CD4-positive, alpha-beta T cell treated with Interleukin-4 for 4 hours (primary cell): ENCODE measurements around the gene VSTM4.

Experiments used
- DNase-seq: peaks from one replicate; pipeline ENCODE4 v3.0.0-alpha.2; 2020

VSTM4 gene, protein sequence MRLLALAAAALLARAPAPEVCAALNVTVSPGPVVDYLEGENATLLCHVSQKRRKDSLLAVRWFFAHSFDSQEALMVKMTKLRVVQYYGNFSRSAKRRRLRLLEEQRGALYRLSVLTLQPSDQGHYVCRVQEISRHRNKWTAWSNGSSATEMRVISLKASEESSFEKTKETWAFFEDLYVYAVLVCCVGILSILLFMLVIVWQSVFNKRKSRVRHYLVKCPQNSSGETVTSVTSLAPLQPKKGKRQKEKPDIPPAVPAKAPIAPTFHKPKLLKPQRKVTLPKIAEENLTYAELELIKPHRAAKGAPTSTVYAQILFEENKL

DNA sequence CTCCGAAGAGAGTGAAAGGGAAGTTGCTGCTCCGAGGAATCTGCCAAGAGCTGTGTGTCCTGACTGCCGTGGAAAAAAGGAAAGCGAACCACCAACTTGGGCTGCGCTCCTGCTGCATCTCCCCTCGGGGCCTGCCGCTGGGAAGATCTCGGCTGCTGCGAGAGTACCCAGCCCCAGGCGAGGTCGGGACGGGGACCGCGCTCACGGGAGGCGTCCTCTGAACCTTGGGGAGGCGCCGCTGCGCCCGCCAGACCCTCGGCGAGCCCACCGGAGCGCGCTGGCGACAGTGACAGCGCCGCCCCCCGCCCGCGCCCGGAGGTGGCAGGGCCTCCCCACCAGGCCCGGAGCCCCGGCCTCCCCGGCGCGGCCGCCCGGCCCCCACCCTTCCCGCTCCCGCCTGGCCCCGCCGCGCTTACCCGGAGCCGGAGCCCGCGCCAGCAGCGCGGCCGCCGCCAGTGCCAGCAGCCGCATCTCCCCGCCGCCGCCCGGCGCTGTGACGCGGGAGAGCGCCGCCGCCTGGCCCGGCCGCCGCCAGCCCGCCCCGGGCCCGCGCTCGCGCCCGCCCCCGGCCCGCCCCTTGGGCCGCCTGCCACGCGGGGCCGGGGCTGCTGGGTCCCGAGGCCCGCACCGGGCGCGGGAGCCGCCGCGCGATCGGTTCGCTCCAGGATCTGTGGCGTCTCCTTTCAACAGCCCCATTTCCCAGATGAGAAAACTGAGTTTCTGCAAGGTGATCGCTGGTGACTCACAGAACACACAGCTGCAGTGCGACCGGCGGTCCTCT lies at the start of gene VSTM4:
Gene VSTM4, minus strand, starts transcription at position 508 of the 781 bp plus-strand sequence. Its CDS starts 37 bp downstream, at position 471.
- no peak for DNase-seq

DNA sequence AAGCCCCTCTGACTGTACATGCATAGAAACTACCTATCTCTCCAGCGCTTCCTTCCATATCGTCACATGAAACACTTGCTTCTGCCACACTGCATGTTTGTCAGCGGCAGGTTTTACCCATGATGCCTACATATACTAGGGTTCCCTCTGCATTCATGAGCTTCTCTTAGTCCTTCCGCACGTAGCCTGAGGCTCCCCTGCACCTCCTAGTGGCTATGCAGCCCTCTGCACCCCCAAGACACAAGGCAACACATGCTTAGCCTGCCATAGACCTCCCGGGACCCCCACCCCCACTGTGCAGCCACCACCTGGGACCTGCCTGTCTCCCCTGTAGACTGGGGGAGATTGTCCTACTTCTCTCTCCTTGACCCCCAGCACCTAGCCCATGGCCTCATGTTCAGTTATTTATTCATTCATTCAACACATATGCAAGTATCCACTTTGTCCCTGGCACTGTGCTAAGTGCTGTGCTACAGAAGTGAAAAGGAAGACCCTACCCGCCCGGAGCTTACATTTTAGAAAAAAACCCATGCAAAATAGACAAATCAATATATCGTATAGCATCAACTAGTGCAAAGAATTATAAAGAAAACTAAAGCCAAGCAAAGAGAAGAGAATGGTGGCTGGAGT lies 49.4 kb upstream of the VSTM4 start:
- DNase-seq, result no peak

DNA sequence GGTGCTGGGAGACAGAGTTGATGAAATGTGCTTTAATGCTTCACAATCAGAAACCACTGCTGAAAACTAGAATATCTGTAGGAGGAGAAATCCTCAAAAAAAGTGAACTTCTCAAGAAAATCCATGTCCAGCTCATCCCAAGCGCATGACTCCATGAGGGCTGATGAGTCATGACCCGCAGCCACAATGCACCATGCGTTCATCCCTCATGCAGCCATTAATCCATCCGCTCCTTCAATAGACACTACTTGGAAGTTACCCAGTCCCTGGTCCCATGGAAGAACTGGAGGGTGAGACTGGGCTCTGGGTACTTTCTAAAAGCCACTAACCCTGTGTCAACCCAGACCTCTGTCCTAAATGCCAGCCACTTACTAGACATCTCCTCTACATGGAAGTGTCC lies 48.4 kb upstream of the VSTM4 start:
- no peak for DNase-seq

DNA sequence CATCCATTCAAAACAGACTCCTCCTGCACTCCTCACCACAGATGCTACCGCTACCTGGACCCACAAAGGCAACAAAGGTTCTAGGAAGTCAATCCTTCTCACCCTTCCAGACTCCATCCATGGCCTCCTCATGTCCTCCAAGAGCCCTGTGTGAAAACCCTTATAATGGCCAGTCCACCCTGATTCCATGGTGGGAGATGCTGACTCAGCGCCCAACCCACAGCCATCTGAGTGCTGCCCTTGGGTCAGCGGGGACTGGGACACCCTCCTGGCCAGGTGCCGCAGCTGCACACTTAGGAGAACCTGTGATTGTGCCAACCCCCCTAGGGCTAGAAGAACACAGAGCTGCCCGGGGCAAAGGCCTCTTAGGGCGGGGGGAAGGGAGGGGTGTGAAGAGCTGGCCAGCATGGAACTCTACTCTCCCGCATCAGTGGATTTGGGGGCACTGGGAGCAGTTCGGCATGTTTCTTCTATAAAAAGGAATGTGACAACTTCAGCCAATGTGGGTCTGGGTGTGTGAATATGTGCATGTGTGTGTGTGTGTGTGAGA lies 47.5 kb upstream of the VSTM4 start:
- no peak for DNase-seq

DNA sequence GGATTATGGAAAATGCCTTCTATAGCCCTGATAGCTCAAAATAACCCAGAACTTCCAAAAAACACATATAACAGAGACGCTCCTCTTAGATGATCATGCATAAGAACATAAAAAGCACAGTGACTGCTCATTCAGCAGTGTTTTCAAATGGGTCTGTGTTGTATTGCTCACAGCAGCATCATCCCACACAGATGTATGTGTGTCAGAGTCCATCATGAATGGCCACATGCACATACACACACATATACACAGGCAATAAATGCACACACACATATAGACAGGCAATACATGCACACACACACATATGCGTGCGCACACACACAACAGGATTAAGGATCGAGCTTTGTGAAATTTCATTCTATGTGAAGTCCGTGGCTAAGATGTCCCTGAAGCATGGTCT lies 46.7 kb upstream of the VSTM4 start:
- DNase-seq, result no peak

DNA sequence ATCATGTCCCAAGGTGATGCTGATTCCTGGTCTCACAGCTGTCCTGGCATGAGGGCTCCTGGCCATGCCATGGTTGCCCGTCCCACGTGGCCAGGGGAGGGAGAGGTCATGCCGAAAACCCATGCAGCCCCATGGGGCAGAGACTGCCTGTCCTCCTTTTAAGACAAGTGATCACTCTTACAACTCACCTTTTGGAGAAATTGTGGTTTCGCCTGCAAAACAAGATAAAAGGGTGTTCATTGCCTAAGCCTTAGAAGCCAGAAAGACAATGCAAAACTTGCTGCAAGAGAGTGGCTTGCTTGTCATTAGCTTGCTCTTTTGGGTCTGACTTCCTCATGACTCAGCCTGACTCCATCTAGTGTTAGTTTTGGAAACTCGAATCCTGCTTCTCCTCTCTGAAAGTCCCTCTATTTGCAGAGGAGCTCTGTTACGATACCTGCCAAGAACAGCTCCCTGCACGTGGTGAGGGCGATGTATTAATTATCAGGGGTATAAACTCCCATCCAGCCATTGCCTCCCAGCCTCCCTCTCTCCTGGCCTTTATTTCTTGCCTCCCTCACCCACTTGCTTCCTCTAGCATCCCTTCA lies 46.2 kb upstream of the VSTM4 start:
- DNase-seq, result no peak

DNA sequence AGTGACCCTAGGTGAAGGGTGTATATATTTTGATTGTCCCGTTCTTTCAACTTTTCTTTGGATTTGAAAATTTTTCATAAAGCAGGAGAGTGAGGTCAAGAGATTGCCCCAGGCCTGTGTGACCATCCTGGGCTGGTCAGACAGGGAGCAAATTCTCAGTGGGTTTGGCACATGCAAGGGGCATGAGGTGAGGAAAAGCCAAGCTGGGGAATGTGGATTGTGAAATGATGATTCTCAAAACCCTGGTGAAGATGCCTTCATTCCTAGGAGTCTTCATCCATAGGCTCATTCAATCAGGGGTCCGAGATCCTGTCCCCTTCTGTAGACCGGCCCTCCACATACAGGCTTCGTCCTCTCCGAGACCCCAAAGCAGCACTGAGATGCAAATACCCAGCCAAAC lies 45.5 kb upstream of the VSTM4 start:
- no peak for DNase-seq

DNA sequence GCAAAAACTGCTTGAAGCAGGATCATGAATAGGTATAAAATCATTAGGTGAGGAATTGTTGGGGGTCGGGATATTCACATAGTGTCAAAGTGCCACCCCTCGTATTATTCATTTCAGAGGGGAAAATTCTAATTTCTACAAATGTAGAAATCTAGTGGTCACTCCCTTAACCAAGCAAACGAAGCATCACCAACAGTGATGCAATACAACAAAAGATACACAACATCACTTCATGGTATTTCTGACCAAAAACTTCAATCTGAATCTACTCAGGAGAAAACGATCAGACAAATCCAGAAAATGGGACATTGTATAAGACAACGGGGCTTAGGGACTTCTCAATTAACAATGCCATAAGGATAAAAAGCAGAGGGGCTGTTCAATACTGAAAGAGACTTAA lies 44.8 kb upstream of the VSTM4 start:
- DNase-seq, result no peak

DNA sequence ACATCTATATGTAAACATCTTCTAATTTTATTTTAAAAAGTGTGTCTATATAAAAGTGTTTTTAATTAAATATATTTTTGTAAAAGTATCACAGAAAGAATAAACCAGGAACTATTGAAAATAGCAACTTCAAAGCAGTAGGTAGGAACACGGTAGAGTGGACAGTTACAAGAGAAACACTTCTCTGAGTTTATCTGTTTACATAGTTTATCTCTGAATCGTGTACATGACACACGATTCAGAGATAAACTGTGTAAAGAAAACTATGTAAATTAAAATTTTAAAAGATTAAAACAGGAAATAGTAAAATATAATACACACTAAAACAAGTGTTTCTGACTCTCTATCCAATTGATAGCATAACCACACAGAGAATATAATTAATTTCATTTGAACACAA lies 43.6 kb upstream of the VSTM4 start:
- DNase-seq, result no peak

DNA sequence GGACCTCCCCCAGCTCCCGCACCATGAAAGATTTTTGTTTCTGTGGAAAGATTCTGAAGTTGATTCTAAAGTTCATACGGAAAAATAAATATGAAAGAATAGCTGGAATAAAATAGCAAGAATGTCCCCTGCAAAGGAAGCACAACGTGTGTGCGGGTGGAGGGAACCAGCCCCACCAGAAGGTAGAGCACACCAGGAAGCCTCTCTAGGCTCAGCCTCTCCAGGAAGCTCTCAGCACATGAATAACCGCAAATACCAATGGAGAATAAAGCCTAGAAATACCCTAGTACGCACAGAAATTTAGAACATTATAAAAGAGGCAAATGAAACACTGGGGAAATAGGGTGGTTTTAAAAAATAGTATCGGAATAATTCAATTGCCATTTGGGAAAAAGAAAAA lies 43.1 kb upstream of the VSTM4 start:
- DNase-seq, result no peak

DNA sequence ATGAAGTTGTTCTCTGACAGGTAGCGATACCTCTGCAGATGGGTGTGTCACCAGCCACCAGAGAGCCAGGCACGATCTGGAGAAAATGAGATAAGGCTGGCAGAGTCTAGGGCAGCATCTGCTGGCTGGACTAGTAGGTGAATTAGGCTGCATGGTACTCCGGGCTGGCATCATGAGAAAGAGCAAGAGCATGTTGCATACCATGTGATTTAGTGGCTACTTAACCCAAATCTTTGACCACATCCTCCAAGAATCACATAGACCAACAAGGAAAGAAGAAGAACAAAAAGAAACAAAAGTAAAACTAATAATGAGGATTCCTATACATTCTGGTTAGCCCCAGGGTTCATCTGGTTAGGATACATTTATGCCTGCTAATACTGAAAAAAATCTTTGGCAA lies 41.9 kb upstream of the VSTM4 start:
- no peak for DNase-seq

DNA sequence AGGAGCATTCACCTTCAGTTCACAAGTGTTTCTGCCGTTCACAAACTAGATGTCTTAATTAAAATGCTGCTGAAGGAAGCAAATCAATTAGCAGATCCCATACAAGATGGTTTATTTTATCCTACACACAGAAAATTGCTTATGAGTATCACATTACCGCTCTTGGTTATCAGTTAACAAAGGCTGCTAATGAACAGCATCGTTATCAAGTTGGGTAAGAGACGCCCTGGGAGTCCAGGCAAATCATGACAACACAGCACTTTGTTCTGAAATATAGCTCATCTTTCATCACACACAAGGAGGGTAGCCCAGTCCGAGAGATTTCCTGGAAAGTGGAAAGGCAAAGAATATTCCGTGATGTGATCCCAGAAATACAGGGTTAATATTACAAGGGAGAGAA lies 39.3 kb upstream of the VSTM4 start:
- DNase-seq, result no peak

DNA sequence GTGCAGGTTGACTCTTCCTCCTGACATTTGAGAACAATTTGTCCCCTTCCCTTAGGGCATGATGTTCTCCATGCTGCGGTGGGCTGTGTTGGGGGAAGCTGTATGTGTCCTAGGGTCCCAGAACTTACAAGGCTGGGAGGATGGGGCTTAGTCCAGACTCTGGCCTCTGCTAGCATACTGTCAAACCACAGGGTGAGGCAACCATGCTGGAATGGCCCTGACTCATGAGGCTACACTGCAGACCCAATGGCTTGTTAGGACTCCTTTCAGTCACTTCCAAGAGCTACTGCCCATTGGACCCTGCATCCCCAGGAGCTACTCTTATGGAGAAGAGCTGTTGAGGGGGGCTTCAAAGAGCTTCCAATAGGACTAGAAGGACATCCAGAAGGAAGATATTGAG lies 38.6 kb upstream of the VSTM4 start:
- no peak for DNase-seq

DNA sequence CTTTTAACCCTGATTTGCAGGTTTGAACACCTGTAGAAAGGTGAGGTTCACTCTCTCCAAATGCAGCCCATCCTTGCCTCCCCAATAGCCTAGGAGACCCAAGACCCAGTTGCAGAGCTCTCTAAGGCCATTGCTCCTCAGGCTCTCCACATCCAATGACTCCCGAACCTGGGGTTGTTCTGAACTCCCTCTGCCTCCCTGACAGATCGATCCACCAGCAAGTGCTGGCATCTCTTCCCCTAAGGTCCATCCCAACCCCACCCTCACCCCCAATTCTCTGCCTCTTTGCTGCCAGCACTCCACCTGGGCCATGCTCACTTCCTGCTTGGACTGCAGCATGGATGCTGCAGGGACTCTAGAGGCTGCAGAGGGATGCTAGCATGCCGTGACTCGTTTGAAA lies 37.8 kb upstream of the VSTM4 start:
- DNase-seq, result no peak

DNA sequence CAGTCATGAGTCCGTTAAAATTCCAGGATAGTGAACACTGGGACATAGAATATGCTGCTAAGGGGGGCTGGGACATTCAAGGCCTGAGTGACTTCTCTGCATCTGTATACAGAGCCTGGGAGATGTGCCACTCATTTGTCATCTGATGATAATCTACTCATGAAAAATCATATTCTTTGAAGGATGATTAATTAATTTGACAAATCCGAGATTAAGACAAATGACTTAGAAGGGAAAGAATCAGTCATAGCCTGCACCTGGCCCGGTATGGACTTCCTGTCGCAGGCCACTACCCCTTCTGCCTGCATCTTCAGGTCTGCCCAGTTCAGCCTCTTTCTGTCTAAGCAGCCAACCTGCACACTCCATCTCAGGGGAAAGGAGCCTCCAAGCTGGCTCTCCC lies 37.3 kb upstream of the VSTM4 start:
- DNase-seq, result no peak

DNA sequence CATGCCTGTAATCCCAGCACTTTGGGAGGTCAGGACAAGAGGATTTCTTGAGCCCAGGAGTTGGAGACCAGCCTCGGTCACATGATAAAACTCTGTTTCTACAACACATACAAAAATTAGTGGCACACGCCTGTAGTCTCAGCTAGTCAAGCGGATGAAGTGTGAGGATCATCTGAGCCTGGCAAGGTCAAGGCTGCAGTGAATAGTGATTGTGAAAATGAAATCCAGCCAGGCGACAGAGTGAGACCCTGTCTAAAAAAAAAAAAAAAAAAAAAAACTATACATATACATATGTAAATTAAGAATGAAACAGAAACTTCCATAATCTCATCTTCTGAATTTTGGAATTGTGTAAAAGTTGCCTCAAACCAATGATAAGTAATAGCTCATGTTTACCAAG lies 36.7 kb upstream of the VSTM4 start:
- no peak for DNase-seq

DNA sequence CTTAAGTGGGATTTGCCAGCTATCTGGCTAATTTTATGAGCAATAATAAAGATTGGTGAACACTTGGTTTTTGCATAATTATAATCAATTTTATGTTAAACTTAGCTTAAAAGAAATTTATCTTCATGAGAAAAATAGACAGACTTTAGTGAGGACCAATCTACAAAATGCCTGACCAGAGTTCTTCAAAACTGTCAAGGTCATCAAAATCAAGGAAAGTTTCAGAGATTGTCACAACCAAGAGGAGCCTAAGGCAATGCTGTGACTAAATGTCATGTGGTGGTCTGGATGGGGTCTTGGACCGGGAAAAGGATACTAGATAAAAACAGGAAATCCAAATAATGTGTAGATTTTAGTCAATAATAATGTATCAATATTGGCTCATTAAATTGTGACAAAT lies 36.2 kb upstream of the VSTM4 start:
- no peak for DNase-seq

DNA sequence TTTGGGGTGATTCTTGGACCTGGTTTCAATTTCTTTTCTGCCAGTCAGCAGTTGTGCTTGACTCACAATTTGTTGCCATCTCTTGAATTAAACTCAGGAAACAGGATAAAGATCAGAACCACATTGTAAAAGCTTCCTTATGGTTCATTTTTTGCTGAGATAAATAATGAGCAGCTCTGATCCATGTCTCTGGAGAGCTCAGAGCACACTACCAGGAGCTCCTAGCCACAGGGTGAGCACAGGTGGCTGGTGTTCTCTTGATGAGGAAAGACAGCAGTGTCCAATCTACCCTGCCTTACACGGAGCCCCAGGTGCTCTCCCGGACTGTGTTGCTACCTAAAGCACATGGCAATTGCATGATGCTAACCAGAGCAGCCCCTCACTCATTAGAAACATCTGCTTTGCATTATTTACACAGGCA lies 35.7 kb upstream of the VSTM4 start:
- no peak for DNase-seq

DNA sequence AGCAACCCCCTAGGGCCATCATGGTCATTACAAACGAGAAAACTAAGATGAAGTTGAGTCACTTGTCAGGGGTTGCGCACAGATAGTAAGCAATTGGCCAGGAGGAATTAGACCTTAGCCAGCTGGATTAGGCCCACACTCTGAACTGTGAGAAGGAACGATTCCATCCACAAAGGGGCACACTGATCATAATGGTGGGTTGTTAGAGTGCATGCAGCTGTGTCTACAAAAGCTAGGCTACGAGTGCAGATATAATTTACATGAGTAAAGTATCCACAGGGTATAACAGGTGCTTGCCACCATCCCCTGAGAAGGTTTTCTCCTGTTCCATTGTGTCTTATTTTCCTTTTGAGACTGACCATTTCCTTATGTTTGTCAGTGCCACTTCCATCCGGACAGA lies 35.1 kb upstream of the VSTM4 start:
- DNase-seq, result no peak

DNA sequence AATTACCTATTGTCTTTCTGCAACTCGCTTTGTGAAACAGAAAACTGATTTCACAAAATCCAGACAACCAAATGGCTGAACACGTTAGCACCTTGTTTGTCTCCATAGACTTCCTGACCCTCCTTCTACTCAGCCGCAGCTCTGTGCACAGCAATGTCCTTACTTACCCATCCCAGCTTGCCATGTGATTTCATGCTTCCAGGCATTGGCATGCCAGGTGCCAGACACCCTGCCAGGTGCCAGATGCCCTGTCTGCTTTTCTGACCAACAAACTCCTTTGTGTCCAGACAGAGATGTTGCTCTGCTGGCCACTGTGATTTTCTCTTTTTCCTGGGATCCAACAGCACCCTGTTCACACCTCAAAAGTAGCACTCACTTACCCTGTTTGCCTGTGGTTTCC lies 34.6 kb upstream of the VSTM4 start:
- no peak for DNase-seq

DNA sequence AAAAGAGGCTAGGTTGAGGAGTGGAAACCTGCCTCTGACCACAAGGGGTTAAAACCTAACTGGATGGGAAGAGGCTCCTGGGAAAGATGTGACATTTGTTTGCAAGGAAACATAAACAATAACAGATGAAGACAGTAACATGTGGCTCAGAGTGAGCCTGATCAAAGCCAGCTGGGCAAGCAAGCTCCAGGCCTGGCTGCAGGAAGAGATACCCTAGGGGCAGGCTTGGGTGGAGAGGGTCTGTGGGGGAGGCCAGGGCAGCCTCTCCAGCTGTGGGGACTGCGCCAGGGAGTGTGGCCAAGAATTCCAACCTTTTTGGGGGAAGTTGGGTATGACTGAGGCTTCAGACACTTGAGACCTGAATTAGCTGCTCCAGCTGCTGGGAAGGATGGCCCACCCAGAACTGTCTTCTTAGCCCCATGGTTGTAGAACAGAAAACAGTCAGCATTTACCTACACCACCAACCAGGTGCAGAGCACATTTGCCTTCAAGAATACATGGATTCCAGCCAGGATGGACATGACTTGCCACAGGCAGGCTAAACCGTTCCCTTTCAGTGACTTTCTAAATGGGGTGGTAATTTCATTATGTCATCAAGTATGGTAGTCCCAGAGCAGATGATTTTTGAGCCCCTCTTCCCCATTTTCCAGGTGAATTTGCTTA lies 28.9 kb upstream of the VSTM4 start:
- DNase-seq, result no peak

DNA sequence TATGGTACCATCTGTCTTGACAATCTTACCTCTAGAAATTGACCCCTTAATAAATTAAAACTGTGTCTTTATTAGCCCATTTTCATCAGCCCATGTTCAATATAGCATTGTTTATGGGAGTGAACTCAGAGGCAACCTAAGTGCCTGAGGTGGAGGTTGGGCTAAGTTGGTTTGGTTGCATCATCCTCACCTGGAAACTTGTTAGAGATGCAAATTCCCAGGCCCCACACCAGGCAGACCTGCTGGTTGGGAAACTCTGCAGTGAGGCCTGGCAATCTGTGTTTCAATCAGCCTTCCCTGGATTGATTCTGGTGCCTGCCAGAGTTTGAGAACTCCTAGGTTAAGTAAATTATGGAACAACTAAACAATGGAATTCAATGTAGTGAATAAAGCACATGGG lies 27.9 kb upstream of the VSTM4 start:
- DNase-seq, result no peak
